Ovary (tissue), 3 donors: Measurements from ENCODE around the gene IPCEF1.

ENCODE experiments used
- CTCF ChIP-seq, 3 donors: fragments of 450-650 bp in 2 of 3; fragments of 200-600 bp in 1 of 3; IDR thresholded peaks; one replicate each; pipeline versions ENCODE4 v1.5.1 to v1.8.0; 2016 to 2022; ENCODE audit warnings: antibody characterized with exemption in 3 of 3, mild to moderate bottlenecking in 1 of 3
- EP300 ChIP-seq: sonication (generic); formaldehyde crosslinking; IDR thresholded peaks from one replicate; pipeline ENCODE4 v1.6.1; 2017; ENCODE audit warnings: antibody characterized with exemption
- POLR2A ChIP-seq: fragments of 450-650 bp; IDR thresholded peaks from one replicate; pipeline ENCODE4 v1.6.1; 2017; ENCODE audit warnings: antibody characterized with exemption, mild to moderate bottlenecking, moderate library complexity
- donor health status: DM: no; HTN: no; CAD: no.

GRCh38 chr6:154229786-154230185, 126.8 kb downstream of the IPCEF1 start:
- TF ChIP-seq CTCF (IDR thresholded peaks at IDR 0.05), result no peak
- TF ChIP-seq POLR2A, result no peak
- TF ChIP-seq EP300, result no peak
